ENCODE results near the gene TMEM272. TPM values are rescaled to one million over a fixed set of nuclear protein-coding genes. Genes with fewer than 3 reads are reported as not detected.

TMEM272 gene
- total and polyA plus RNA-seq, 9 of the 15 experiments (the other 6 are each of a cell fraction or from before 2014, with no cell fraction given) = 0.04 to 0.16 (median 0.06) TPM; not detected in 2

GRCh38 chr13:51783428-51784094 is 61.4 kb downstream of the TMEM272 start:
- DNase-seq (ENCODE audit: extremely low read depth in 1 of 4, low spot score in 3 of 4) = peak in 1 of 4 experiments; percentile 12
- Histone ChIP-seq H3K79me2 (ENCODE audit: control insufficient read depth, insufficient read depth, low read length) (no peaks in the 10 kb centered on the region), H4K20me1 (replicated peaks; ENCODE audit: control insufficient read depth, insufficient read depth, low read length) (no peaks in the 10 kb centered on the region), H3K36me3 (ENCODE audit: control insufficient read depth, insufficient read depth, low read length) (no peaks in the 10 kb centered on the region), H3K4me3 (no peak overlapping the region), H3K4me2 (ENCODE audit: insufficient read depth, low read length) (no peak overlapping the region), H3K9me3 (replicated peaks; ENCODE audit: control insufficient read depth, insufficient read depth, low read depth, low read length) (no peaks in the 10 kb centered on the region), H2AFZ (ENCODE audit: low read depth, low read length) (no peak overlapping the region), H3K27ac (ENCODE audit: extremely low read depth, low read depth, low read length) (no peak overlapping the region), H3K4me1 (replicated peaks in 1 of 2; ENCODE audit: control insufficient read depth in 2 of 2, insufficient read depth in 2 of 2, low read length in 2 of 2) (peaks cover 5 to 12% of the 10 kb centered on the region in 2 experiments; a peak in 4 of 5 replicates), H3K9me1 (ENCODE audit: control insufficient read depth, insufficient read depth, low read length) (no peaks in the 10 kb centered on the region), H3K9ac (ENCODE audit: insufficient read depth in 1 of 2, low read depth in 2 of 2, low read length in 2 of 2) (no peak overlapping the region), H3K27me3 (ENCODE audit: control insufficient read depth in 2 of 2, insufficient read depth in 2 of 2, low read length in 2 of 2) (peaks cover 0 to 5% of the 10 kb centered on the region in 2 experiments; a peak in 1 of 5 replicates)
- CTCF ChIA-PET (ENCODE audit: low intra/inter-chr PET ratio) = no interaction called here
- no peak for TF ChIP-seq ZNF239 (CRISPR knock-in tag; IDR thresholded peaks at IDR 0.05)
- TF ChIP-seq E2F3 (CRISPR knock-in tag; IDR thresholded peaks at IDR 0.05) = no peak
- 0 out of 2 replicates have a peak, but pooled peaks have one; percentile 13 for TF ChIP-seq ZNF316 (IDR thresholded peaks at IDR 0.05)
- no peak for TF ChIP-seq TAL1 (IDR thresholded peaks at IDR 0.05)
- no peak for TF ChIP-seq IRF1 (CRISPR knock-in tag; IDR thresholded peaks at IDR 0.05; ENCODE audit: borderline replicate concordance)
- peak; percentile 19 for TF ChIP-seq RBM25 (IDR thresholded peaks at IDR 0.05; ENCODE audit: low read depth, low read length, severe bottlenecking)
- FAIRE-seq = no peak
- in situ Hi-C loops (cut with MboI) (no loop called here), intact Hi-C loops (cut with micrococcal nuclease) (no loop called here)
- ATAC-seq = peak; percentile 60; the same call in 2 of the 3 replicates
- no TSS peak for BruUV-seq (replicated peaks)
- 5% methylated on average over 9 of the region's 9 CpGs for WGBS (ENCODE audit: insufficient coverage, low coverage, missing lambda C conversion rate)
- POLR2A ChIA-PET = interaction anchor here (1.2 kb wide), 1 partner anchor 10 kb away, joined by 3 read pairs; no protein-coding TSS in a partner anchor
